Glutamatergic neuron (in vitro differentiated cells): ENCODE results near the gene CSDE1. TPM values are rescaled to one million over a fixed set of nuclear protein-coding genes. Genes with fewer than 3 reads are reported as not detected.

Experiments
- DNase-seq: peaks from one replicate; pipeline ENCODE4 v3.0.0; 2022
- H3K27ac Mint-ChIP-seq: one replicate; pipeline ENCODE4 v1.8.0; 2020; ENCODE audit warnings: mild to moderate bottlenecking, mixed read lengths, inconsistent platforms; ENCODE audit not compliant: unreplicated experiment
- H3K27me3 Mint-ChIP-seq: one replicate; pipeline ENCODE4 v1.8.0; 2020; ENCODE audit warnings: mild to moderate bottlenecking, moderate library complexity, mixed read lengths, inconsistent platforms; ENCODE audit not compliant: unreplicated experiment
- H3K36me3 Mint-ChIP-seq: one replicate; pipeline ENCODE4 v1.8.0; 2020; ENCODE audit warnings: mild to moderate bottlenecking, mixed read lengths, inconsistent platforms; ENCODE audit not compliant: unreplicated experiment
- H3K4me1 Mint-ChIP-seq: one replicate; pipeline ENCODE4 v1.8.0; 2020; ENCODE audit warnings: mild to moderate bottlenecking, low read depth, mixed read lengths, inconsistent platforms; ENCODE audit not compliant: unreplicated experiment
- H3K4me3 Mint-ChIP-seq: one replicate; pipeline ENCODE4 v1.8.0; 2020; ENCODE audit warnings: mild to moderate bottlenecking, mixed read lengths, inconsistent platforms; ENCODE audit not compliant: unreplicated experiment
- H3K9me3 Mint-ChIP-seq: one replicate; pipeline ENCODE4 v1.8.0; 2020; ENCODE audit warnings: mild to moderate bottlenecking, moderate library complexity, mixed read lengths, inconsistent platforms; ENCODE audit not compliant: unreplicated experiment
- CTCF ChIP-seq: fragments of 200-600 bp; sonication (generic); IDR thresholded peaks from one replicate; pipeline ENCODE4 v1.5.0; 2021; ENCODE audit not compliant: partially characterized antibody, unreplicated experiment
- total RNA-seq: library from RNA; stranded (reverse); fragmentation: NEBNext Ultra II Directional; extraction: Animal tissue kit (Norgen Biotek cat#: 25700); gene quantifications from one replicate; pipeline ENCODE4 v1.2.1, GENCODE V29; 2021; ENCODE audit not compliant: unreplicated experiment

CSDE1 gene
- total RNA-seq, 1 donor from 2014 or later, result 763 TPM

- no peak for TF ChIP-seq CTCF
- H3K4me3 Mint-ChIP-seq, result no peak overlapping the region
These were observed 13.2 kb upstream of the CSDE1 start for GRCh38 chr1:114770989-114771388.

GRCh38 chr1:114764689-114765088 lies 6.9 kb upstream of the CSDE1 start:
- peak; percentile 39 for TF ChIP-seq CTCF
- Mint-ChIP-seq H3K9me3 (no peaks in the 10 kb centered on the region), H3K27ac (no peak overlapping the region), H3K4me1 (no peaks in the 10 kb centered on the region), H3K27me3 (peaks cover 2% of the 10 kb centered on the region), H3K4me3 (no peak overlapping the region), H3K36me3 (no peaks in the 10 kb centered on the region)
- DNase-seq, result no peak

More at GRCh38 chr1:114770989-114771388, 13.2 kb upstream of the CSDE1 start:
- H3K9me3 Mint-ChIP-seq, result no peaks in the 10 kb centered on the region
- no peak for DNase-seq
- no peaks in the 10 kb centered on the region for H3K4me1 Mint-ChIP-seq
- no peaks in the 10 kb centered on the region for H3K36me3 Mint-ChIP-seq
- H3K27ac Mint-ChIP-seq, result no peak overlapping the region
- H3K27me3 Mint-ChIP-seq, result no peaks in the 10 kb centered on the region

- Mint-ChIP-seq H3K4me3 (peak overlapping the region; percentile 95), H3K27me3 (peaks cover 12% of the 10 kb centered on the region), H3K27ac (peak overlapping the region; percentile 98), H3K4me1 (peaks cover 16% of the 10 kb centered on the region), H3K36me3 (no peaks in the 10 kb centered on the region), H3K9me3 (peaks cover 11% of the 10 kb centered on the region)
- DNase-seq, result no peak
- no peak for TF ChIP-seq CTCF
These were observed 560 bp upstream of the CSDE1 start for GRCh38 chr1:114758256-114758832.

GRCh38 chr1:114756949-114757454 lies 782 bp downstream of the CSDE1 start:
- Mint-ChIP-seq H3K27ac (peak overlapping the region; percentile 98), H3K36me3 (no peaks in the 10 kb centered on the region), H3K9me3 (peaks cover 11% of the 10 kb centered on the region), H3K4me3 (peak overlapping the region; percentile 95), H3K27me3 (peaks cover 9% of the 10 kb centered on the region), H3K4me1 (peaks cover 26% of the 10 kb centered on the region)
- DNase-seq, result peak; percentile 56
- no peak for TF ChIP-seq CTCF
